Measurements from ENCODE around the gene NPM1. TPM values are rescaled to one million over a fixed set of nuclear protein-coding genes. Genes with fewer than 3 reads are reported as not detected.
"Not testable (repeated sequence)": the region's sequence is repeated elsewhere in the genome, so short reads cannot be mapped to it uniquely, and the experiment has no call there.

NPM1 gene
- total RNA-seq, 1 experiment from 2014 or later: 3,968 TPM

DNA sequence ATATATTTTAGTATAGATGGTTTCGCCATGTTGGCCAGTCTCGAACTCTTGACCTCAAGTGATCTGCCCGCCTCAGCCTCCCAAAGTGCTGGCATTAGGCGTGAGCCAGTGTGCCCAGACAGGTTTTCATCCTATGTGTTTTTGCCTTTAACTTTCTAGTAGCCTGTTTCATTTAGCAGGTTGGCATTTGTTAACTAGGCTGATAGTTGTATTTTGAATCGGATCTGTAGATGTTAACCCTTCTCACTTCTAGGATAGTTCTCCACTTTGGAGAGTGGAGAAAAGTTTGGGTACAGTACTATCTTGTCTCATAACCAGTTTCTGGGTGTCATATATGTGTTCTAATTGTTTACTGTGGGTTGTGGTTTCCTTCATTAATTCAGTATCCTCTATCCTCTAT is 24.5 kb downstream of the NPM1 start:
- DNase-seq (ENCODE audit: low read depth): no peak

DNA sequence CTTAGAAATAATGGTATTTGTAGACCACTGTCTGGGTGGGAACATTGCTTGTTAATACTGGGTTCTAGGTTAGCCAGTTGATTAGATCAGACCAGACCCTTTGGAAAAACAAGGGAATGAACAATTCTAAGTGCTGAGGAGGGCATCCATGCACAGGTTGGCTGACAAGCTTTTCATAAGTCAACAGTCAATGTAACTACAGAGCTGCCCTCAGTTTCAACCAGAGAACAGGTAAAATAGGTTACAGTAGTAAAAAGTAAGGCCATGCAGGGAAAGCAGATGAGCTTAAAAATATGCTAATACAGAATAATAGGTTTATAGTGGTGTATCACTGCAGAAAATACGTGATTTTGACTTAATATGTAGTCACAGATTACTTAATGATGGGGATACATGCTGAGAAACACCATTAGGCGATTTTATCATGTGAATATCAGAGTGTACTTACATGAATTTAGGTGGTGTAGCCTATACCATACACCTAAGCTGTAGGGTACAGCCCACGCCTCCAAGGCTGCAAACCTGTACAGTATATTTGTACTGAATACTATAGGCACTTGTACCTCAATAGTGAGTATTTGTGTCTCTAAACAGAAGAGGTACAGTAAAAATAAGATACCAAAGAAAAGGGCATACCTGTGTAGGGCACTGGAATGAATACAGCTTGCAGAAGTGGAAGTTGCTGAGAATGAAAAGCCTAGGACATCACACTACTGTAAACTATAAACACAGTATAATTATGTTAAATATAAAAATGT is 25.7 kb downstream of the NPM1 start:
- DNase-seq (ENCODE audit: low read depth): no peak

DNA sequence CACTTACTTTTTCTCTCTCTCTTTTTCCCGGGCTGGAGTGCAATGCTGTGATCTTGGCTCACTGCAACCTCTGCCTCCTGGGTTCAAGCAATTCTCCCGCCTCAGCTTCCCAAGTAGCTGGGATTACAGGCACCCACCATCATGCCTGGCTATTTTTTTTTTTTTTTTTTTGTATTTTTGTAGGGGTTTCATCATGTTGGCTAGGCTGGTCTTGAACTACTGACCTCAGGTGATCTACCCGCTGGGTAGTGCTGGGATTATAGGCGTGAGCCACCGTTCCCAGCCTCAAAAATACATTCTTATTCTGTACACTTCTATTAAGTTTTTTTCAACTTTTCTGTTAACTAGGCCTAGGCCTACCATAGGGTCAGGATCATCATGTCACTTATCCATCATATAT is 26.3 kb downstream of the NPM1 start:
- not testable (repeated sequence) for DNase-seq (ENCODE audit: low read depth)

- peak; percentile 52 for DNase-seq (ENCODE audit: low read depth)
Observed at GRCh38 chr5:171415115-171415730, 27.6 kb downstream of the NPM1 start.

DNA sequence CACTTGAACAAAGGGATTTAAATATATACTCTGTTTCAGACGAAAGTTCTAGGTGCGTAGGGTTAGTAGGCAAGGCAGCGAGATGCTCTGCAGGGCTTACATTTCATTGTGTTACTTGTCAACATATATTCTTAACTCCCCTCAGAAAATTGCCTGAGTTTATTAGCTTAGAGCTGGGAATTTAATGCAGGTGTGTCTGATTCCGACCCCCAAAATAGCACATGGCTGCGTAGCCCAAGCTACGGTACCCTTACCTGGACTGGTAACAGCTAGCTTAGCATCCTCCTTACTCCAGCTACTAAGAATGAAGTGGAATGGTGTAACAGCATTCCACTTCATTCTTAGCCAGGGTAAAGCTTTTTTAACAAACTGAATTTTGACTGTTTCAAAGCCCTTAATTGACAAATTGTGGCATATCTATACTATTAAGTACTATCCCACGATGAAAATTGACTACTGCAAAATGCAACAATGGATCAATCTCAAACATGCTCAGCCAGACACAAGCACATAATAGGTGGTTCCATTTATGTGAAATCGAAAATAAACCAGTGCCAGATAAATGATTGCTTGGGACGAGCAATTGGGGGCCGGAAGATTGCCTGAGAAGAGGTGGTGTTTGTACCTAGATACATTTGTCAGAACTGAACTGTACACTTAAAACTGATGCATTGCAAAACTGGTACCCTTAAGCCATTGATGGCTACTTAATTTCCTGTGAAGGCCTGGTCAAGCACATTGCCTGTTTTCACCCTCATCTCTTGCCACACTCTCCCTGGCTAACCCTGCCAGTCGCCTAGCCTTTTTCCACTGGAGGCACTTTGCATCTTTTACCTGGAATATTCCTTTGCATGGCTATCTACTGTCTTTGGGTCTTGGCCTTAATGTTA is 28.8 kb downstream of the NPM1 start:
- no peak for DNase-seq (ENCODE audit: low read depth)

DNA sequence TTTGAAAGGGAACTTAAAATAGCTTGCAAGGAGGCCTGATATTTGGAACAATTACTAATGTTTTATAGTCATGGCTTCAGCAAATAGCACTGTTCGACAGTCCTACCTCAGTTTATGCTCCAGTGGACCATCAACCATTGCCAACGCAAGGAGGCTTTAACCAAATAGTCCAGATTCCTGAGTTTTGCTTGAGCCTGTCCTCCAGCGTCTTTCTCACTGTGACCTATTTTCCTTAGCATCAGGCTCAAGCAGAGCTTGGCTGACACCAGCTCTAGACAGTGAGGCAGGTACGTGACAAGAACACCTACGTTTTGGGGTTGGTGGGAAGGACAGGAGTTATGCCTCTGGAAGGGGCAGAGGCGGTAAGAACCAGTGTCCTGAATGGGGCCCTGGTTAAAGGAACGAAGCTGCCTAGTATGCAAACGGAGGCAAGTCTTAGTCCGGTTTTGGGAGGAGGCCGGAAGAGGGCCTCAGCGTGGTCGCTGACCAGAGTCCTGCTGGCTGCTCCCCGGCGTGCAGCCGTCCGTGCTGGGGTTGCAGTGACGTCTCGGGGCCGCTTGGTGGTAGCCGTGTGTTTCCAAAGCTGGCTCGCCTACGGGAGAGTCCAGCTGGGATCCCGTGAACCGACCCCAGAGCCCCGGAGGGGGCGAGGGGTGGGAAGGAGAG is 30.8 kb downstream of the NPM1 start:
- DNase-seq (ENCODE audit: low read depth): peak; percentile 77

- DNase-seq (ENCODE audit: low read depth): peak; percentile 61
Observed at GRCh38 chr5:171418982-171419687, 31.5 kb downstream of the NPM1 start, which contains the start of gene FGF18. Gene FGF18, plus strand, starts transcription at chr5:171419647. Its CDS starts 553 bp downstream, at chr5:171420200.

DNA sequence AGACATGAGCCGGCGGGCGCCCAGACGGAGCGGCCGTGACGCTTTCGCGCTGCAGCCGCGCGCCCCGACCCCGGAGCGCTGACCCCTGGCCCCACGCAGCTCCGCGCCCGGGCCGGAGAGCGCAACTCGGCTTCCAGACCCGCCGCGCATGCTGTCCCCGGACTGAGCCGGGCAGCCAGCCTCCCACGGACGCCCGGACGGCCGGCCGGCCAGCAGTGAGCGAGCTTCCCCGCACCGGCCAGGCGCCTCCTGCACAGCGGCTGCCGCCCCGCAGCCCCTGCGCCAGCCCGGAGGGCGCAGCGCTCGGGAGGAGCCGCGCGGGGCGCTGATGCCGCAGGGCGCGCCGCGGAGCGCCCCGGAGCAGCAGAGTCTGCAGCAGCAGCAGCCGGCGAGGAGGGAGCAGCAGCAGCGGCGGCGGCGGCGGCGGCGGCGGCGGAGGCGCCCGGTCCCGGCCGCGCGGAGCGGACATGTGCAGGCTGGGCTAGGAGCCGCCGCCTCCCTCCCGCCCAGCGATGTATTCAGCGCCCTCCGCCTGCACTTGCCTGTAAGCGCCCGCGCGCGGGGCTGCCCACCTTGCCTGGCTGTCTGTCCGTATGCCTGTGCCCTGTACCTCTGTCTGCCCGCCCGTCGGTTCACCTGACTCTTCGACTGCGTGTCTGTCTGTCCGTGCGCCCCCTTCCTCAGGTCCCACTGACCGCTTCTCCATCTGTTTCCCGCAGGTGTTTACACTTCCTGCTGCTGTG is 32.2 kb downstream of the NPM1 start:
- no peak for DNase-seq (ENCODE audit: low read depth)

- no peak for DNase-seq (ENCODE audit: low read depth)
Observed at GRCh38 chr5:171420431-171421241, 33.0 kb downstream of the NPM1 start.

DNA sequence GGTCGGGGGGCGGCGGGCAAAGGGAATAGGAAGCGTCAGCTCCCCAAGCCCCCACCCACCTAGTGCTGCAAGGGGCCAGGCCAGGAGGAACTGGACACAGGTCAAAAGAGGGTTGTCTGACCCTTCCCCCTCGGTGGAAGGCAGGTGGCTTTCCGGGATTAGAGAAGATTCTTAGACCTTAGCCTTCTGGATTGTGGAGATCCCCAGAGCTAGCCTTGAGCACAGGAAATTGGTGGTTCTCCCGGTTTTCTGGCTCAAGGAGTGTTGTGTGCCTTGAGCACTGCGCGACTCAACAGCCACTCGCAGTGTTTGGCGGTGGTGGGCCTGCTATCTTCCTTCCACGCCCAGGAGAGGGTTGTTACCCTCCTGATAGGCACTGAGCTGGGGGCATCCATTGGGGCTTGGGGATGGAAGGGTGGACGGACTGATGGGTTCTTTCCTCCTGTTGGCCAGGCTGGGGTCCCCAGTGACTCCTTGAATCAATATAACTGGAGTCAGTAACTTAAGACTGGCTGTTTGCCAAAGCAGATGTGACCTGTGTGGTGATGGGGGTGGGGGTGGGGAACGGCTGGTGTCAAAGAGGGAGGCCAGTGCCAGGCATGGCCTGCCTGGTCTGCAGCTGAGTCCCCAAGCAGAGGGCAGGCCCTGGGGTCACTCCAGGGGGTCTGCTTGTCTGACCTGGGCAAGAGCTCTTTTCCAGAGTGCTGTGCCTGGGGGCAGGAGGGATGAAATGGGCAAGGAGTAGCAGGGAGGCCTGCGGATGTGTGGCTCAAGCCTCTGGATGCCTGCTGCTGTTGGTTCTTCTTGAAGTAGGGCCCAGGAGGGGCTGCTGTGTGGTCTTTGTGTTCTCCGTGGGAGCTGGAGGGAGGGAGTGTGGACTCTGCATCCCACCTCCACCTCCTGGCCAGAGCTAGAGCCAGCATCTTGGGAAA is 33.9 kb downstream of the NPM1 start:
- DNase-seq (ENCODE audit: low read depth): no peak

- DNase-seq (ENCODE audit: low read depth): no peak
Observed at GRCh38 chr5:171422495-171422894, 34.8 kb downstream of the NPM1 start.

GRCh38 chr5:171422902-171423663 is 35.4 kb downstream of the NPM1 start:
- DNase-seq (ENCODE audit: low read depth): no peak

- DNase-seq (ENCODE audit: low read depth): no peak
Observed at GRCh38 chr5:171424726-171425125, 37.1 kb downstream of the NPM1 start.

- no peak for DNase-seq (ENCODE audit: low read depth)
Observed at GRCh38 chr5:171425596-171426244, 38.1 kb downstream of the NPM1 start.

GRCh38 chr5:171426266-171426665 is 38.6 kb downstream of the NPM1 start:
- DNase-seq (ENCODE audit: low read depth): no peak

- no peak for DNase-seq (ENCODE audit: low read depth)
Observed at GRCh38 chr5:171426680-171427079, 39.0 kb downstream of the NPM1 start.
